K562 (cell line): ENCODE results near the gene ZDHHC22. TPM values are rescaled to one million over a fixed set of nuclear protein-coding genes. Genes with fewer than 3 reads are reported as not detected.

Experiments
- ATAC-seq: fragments of 200-7000 bp; cut with Tn5 transposase; 3 replicates; pipeline ENCODE4 v1.9.1; 2020; ENCODE audit warnings: moderate library complexity
- BruUV-seq: library from RNA; stranded (reverse); fragments of 400-500 nt; replicated peaks from 2 replicates; lab custom pipeline; 2021; lab: Mats Ljungman, UMichigan
- CTCF ChIA-PET: fragments of 300-600 bp; formaldehyde crosslinking; extraction: SDS; loops from one replicate; lab custom pipeline; 2021; ENCODE audit warnings: low intra/inter-chr PET ratio; lab: Yijun Ruan, JAX
- POLR2A ChIA-PET: fragments of 300-600, 350-650 bp; sonication (Branson Sonifier 250); formaldehyde crosslinking; extraction: SDS; loops from one replicate; lab custom pipeline; 2021; ENCODE audit warnings: antibody characterized with exemption, inconsistent platforms; lab: Yijun Ruan, JAX
- DNase-seq, 4 experiments: peaks; one replicate each; pipeline versions ENCODE4 v3.0.0 to v3.0.0-alpha.2; 2011 to 2018; ENCODE audit warnings: low spot score in 3 of 4, mixed read lengths in 3 of 4; ENCODE audit errors: extremely low read depth in 1 of 4
- FAIRE-seq: peaks from 2 replicates; lab custom pipeline; 2011; peaks lifted over from hg19 to GRCh38; lab: Jason Lieb, UNC
- H2AFZ ChIP-seq: 2 replicates; pipeline ENCODE4 v1.6.0; 2011; ENCODE audit warnings: low read depth, low read length, control low read depth, inconsistent platforms
- H3K27ac ChIP-seq: fragments of 200-600 bp; 3 replicates; pipeline ENCODE4 v1.8.0; 2011; ENCODE audit warnings: low read depth, mild to moderate bottlenecking, control low read depth, inconsistent platforms, low read length, moderate library complexity, mixed read lengths; ENCODE audit errors: extremely low read depth
- H3K27me3 ChIP-seq, 2 experiments: fragments of 300-600 bp in 1 of 2; 2 replicates in 1 of 2; 3 replicates in 1 of 2; pipeline versions ENCODE4 v1.6.0 to v1.8.0; 2011; ENCODE audit warnings: inconsistent platforms in 2 of 2, low read length in 2 of 2, mild to moderate bottlenecking in 1 of 2, mixed read lengths in 1 of 2, moderate library complexity in 1 of 2; ENCODE audit not compliant: control insufficient read depth in 2 of 2, insufficient read depth in 2 of 2
- H3K36me3 ChIP-seq: fragments of 300-600 bp; 3 replicates; pipeline ENCODE4 v1.8.0; 2011; ENCODE audit warnings: mild to moderate bottlenecking, low read length, inconsistent platforms; ENCODE audit not compliant: control insufficient read depth, insufficient read depth
- H3K4me1 ChIP-seq, 2 experiments: fragments of 200-600 bp in 1 of 2; replicated peaks in 1 of 2; 2 replicates in 1 of 2; 3 replicates in 1 of 2; pipeline versions ENCODE4 v1.5.1 to v1.8.0; 2011; ENCODE audit warnings: inconsistent platforms in 2 of 2, low read length in 2 of 2, mild to moderate bottlenecking in 1 of 2, mixed read lengths in 1 of 2, moderate library complexity in 1 of 2; ENCODE audit not compliant: control insufficient read depth in 2 of 2, insufficient read depth in 2 of 2
- H3K4me2 ChIP-seq: 2 replicates; pipeline ENCODE4 v1.6.1; 2011; ENCODE audit warnings: low read length, control low read depth, inconsistent platforms, mixed read lengths; ENCODE audit not compliant: insufficient read depth
- H3K4me3 ChIP-seq: fragments of 200-600 bp; sonication (generic), shearing (Covaris generic); 2 replicates; pipeline ENCODE4 v1.5.1; 2016; ENCODE audit warnings: control low read depth, inconsistent platforms
- H3K79me2 ChIP-seq: fragments of 200-600 bp; 3 replicates; pipeline ENCODE4 v1.8.0; 2011; ENCODE audit warnings: low read length, inconsistent platforms; ENCODE audit not compliant: control insufficient read depth, insufficient read depth
- H3K9ac ChIP-seq, 2 experiments: 2 replicates each; pipeline versions ENCODE4 v1.6.0 to v1.6.1; 2011; ENCODE audit warnings: low read depth in 2 of 2, low read length in 2 of 2, control low read depth in 1 of 2, inconsistent platforms in 1 of 2, mild to moderate bottlenecking in 1 of 2, mixed read lengths in 1 of 2; ENCODE audit not compliant: insufficient read depth in 1 of 2
- H3K9me1 ChIP-seq: one replicate; pipeline ENCODE4 v1.6.0; 2011; ENCODE audit warnings: inconsistent platforms, mild to moderate bottlenecking, low read length, moderate library complexity; ENCODE audit not compliant: control insufficient read depth, insufficient read depth
- H3K9me3 ChIP-seq: replicated peaks from 2 replicates; pipeline ENCODE4 v1.5.1; 2011; ENCODE audit warnings: low read depth, low read length, inconsistent platforms; ENCODE audit not compliant: control insufficient read depth, insufficient read depth
- H4K20me1 ChIP-seq: replicated peaks from 2 replicates; pipeline ENCODE4 v1.6.1; 2011; ENCODE audit warnings: low read length, inconsistent platforms, mixed read lengths; ENCODE audit not compliant: control insufficient read depth, insufficient read depth
- CHD1 ChIP-seq: fragments of 200-600 bp; sonication (generic); IDR thresholded peaks from one replicate; pipeline ENCODE4 v1.6.1; 2012; ENCODE audit warnings: mild to moderate bottlenecking, moderate library complexity, low read length, inconsistent platforms
- E2F3 ChIP-seq: fragments of 250-450 bp; sonication (Bioruptor Pico); IDR thresholded peaks from 2 replicates; pipeline ENCODE4 v1.4.0; 2020; ENCODE audit warnings: mild to moderate bottlenecking
- POLR2AphosphoS2 ChIP-seq: IDR thresholded peaks from 2 replicates; pipeline ENCODE4 v1.6.1; 2012; ENCODE audit warnings: low read length, improper control_type of control experiment
- WGBS: fragments of 100-300 bp; shearing (Covaris generic); methylation state at CpG from one replicate; pipeline ENCODE4 v1.1.6; 2016; ENCODE audit warnings: low coverage, mixed read lengths; ENCODE audit not compliant: insufficient coverage; ENCODE audit errors: missing lambda C conversion rate; 5-methylcytosine and 5-hydroxymethylcytosine counted together
- in situ Hi-C: fragments of 300-500 bp; cut with MboI; formaldehyde crosslinking; loops from 4 replicates; pipeline ENCODE4 v1.15.0; 2018; ENCODE audit warnings: inconsistent platforms, mixed read lengths
- intact Hi-C: fragments of 100-400 bp; cut with micrococcal nuclease; formaldehyde crosslinking; loops from 2 replicates; pipeline ENCODE4 v1.14.2; 2022
- polyA plus RNA-seq, 8 experiments: library from polyadenylated mRNA; depleted of rRNA in 4 of 8; stranded (reverse) in 5 of 8; unstranded in 3 of 8; fragments of >200 nt; fragmentation: Nextera tagmentation in 2 of 8; fragmentation: Illumina TruSeq in 1 of 8; extraction: Ambion mirVana in 2 of 8; extraction: Trizol in 1 of 8; gene quantifications; 2 replicates each; pipeline versions ENCODE4 v1.2.1 to v1.2.3, GENCODE V29; 2011 to 2014; ENCODE audit warnings: inconsistent platforms in 1 of 8, missing spikeins in 1 of 8
- total RNA-seq, 7 experiments: library from RNA; depleted of rRNA in 6 of 7; stranded (reverse); fragments of >200 nt in 6 of 7; fragmentation: Illumina TruSeq in 2 of 7; extraction: Trizol in 2 of 7; gene quantifications; 2 replicates each; pipeline versions ENCODE4 v1.2.1 to v1.2.3, GENCODE V29; 2011 to 2021; ENCODE audit warnings: low replicate concordance in 1 of 7
- TF ChIP-seq, protein P1 (sequence below), 2 experiments: IDR thresholded peaks in 1 of 2; conservative IDR thresholded peaks in 1 of 2; 2 replicates each; pipeline ENCODE4 v1.6.1; 2016; ENCODE audit warnings: low read depth in 2 of 2, mild to moderate bottlenecking in 1 of 2, missing compliant biosample characterization in 1 of 2, missing genetic modification characterization in 1 of 2, moderate library complexity in 1 of 2

The ZDHHC22 gene
- total and polyA plus RNA-seq, 9 of the 15 experiments (the other 6 are each of a cell fraction or from before 2014, with no cell fraction given): not detected

- Histone ChIP-seq H4K20me1 (no peaks in the 10 kb centered on the region), H3K4me2 (no peak overlapping the region), H3K79me2 (peaks cover 17% of the 10 kb centered on the region), H3K9me3 (no peaks in the 10 kb centered on the region), H3K9ac (peak overlapping the region in 1 of 2 experiments; percentile 64; a peak in 2 of 4 replicates), H3K27ac (no peak overlapping the region), H3K27me3 (no peaks in the 10 kb centered on the region), H3K9me1 (no peaks in the 10 kb centered on the region), H3K4me3 (no peak overlapping the region), H3K4me1 (peaks cover 0 to 4% of the 10 kb centered on the region in 2 experiments; a peak in 2 of 5 replicates), H2AFZ (no peak overlapping the region), H3K36me3 (peaks cover 36% of the 10 kb centered on the region; the same call in 1 of the 3 replicates)
- in situ Hi-C loops: no loop called here
- POLR2A ChIA-PET: interaction anchor here (1.8 kb wide), 1 partner anchor 12 kb away, joined by 5 read pairs; no protein-coding TSS in a partner anchor
- intact Hi-C loops: no loop called here
- BruUV-seq: no TSS peak
- 78% methylated on average over 3 of the region's 3 CpGs for WGBS
- CTCF ChIA-PET: no interaction called here
- no peak for FAIRE-seq
- ATAC-seq: no peak
- TF ChIP-seq CHD1: no peak
- TF ChIP-seq E2F3 (CRISPR knock-in tag): no peak
- TF ChIP-seq, protein P1, sequence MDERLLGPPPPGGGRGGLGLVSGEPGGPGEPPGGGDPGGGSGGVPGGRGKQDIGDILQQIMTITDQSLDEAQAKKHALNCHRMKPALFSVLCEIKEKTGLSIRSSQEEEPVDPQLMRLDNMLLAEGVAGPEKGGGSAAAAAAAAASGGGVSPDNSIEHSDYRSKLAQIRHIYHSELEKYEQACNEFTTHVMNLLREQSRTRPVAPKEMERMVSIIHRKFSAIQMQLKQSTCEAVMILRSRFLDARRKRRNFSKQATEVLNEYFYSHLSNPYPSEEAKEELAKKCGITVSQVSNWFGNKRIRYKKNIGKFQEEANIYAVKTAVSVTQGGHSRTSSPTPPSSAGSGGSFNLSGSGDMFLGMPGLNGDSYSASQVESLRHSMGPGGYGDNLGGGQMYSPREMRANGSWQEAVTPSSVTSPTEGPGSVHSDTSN (CRISPR knock-in tag; IDR thresholded peaks at IDR 0.05; ENCODE audit: low read depth): no peak
- TF ChIP-seq, protein P1 (tag; conservative IDR thresholded peaks at IDR 0.05; ENCODE audit: low read depth): peak; percentile 22; the same call in 1 of the 2 replicates
- no peak for TF ChIP-seq POLR2AphosphoS2
- DNase-seq: no peak
Measured at GRCh38 chr14:77104393-77104792, 37.2 kb downstream of the ZDHHC22 start.
